CD14-positive monocyte (primary cell): ENCODE measurements around the gene GIT2. TPM values are rescaled to one million over a fixed set of nuclear protein-coding genes. Genes with fewer than 3 reads are reported as not detected.

Experiments
- DNase-seq, 3 donors: peaks; one replicate each; pipeline ENCODE4 v3.0.0-alpha.2; 2011 to 2022
- H2AFZ ChIP-seq: 2 replicates; pipeline ENCODE4 v1.6.0; 2012; ENCODE audit warnings: mild to moderate bottlenecking, low read depth, low read length, inconsistent platforms; ENCODE audit not compliant: insufficient read depth, poor library complexity, severe bottlenecking
- H3K27ac ChIP-seq, 2 donors: 1 replicate in 1 of 2; 2 replicates in 1 of 2; pipeline ENCODE4 v1.5.1; 2012 to 2013; ENCODE audit warnings: low read length in 2 of 2, control low read depth in 1 of 2, inconsistent platforms in 1 of 2, low read depth in 1 of 2, mild to moderate bottlenecking in 1 of 2
- H3K27me3 ChIP-seq, 2 donors: one replicate each; pipeline versions ENCODE4 v1.6.0 to v1.6.1; 2011 to 2013; ENCODE audit warnings: low read length in 2 of 2; ENCODE audit not compliant: control insufficient read depth in 2 of 2, insufficient read depth in 2 of 2
- H3K36me3 ChIP-seq, 2 donors: replicated peaks in 1 of 2; 1 replicate in 1 of 2; 2 replicates in 1 of 2; pipeline versions ENCODE4 v1.5.1 to v1.6.1; 2012 to 2013; ENCODE audit warnings: low read length in 2 of 2, control low read depth in 1 of 2, inconsistent platforms in 1 of 2, mild to moderate bottlenecking in 1 of 2; ENCODE audit not compliant: insufficient read depth in 2 of 2, control insufficient read depth in 1 of 2
- H3K4me1 ChIP-seq, 2 donors: 1 replicate in 1 of 2; 2 replicates in 1 of 2; pipeline versions ENCODE4 v1.5.1 to v1.6.1; 2012 to 2013; ENCODE audit warnings: low read length in 2 of 2, control low read depth in 1 of 2, inconsistent platforms in 1 of 2, mild to moderate bottlenecking in 1 of 2, moderate library complexity in 1 of 2; ENCODE audit not compliant: insufficient read depth in 2 of 2, control insufficient read depth in 1 of 2
- H3K4me2 ChIP-seq: replicated peaks from 2 replicates; pipeline ENCODE3; 2012; ENCODE audit warnings: low read length, moderate library complexity, mild to moderate bottlenecking; ENCODE audit not compliant: poor library complexity, severe bottlenecking; ENCODE audit errors: extremely low read depth
- H3K4me3 ChIP-seq, 3 experiments: fragments of 200-600 bp in 1 of 3; sonication (generic) in 1 of 3; replicated peaks in 1 of 3; 1 replicate in 2 of 3; 2 replicates in 1 of 3; pipeline ENCODE4 v1.5.1; 2011 to 2013; ENCODE audit warnings: low read length in 3 of 3, mild to moderate bottlenecking in 3 of 3, control low read depth in 2 of 3, low read depth in 2 of 3, inconsistent platforms in 1 of 3, moderate library complexity in 1 of 3
- H3K79me2 ChIP-seq: 2 replicates; pipeline ENCODE4 v1.6.0; 2012; ENCODE audit warnings: mild to moderate bottlenecking, control low read depth, inconsistent platforms, low read length, moderate library complexity; ENCODE audit not compliant: insufficient read depth
- H3K9ac ChIP-seq: 2 replicates; pipeline ENCODE4 v1.6.0; 2017; ENCODE audit warnings: low read length, mild to moderate bottlenecking; ENCODE audit not compliant: insufficient read depth, poor library complexity, severe bottlenecking
- H3K9me3 ChIP-seq, 2 donors: replicated peaks in 1 of 2; 1 replicate in 1 of 2; 2 replicates in 1 of 2; pipeline versions ENCODE4 v1.5.1 to v1.6.1; 2012 to 2013; ENCODE audit warnings: low read length in 2 of 2, control low read depth in 1 of 2; ENCODE audit not compliant: control insufficient read depth in 1 of 2, insufficient read depth in 1 of 2
- H4K20me1 ChIP-seq: 2 replicates; pipeline ENCODE4 v1.6.0; 2012; ENCODE audit warnings: mild to moderate bottlenecking, low read length, control low read depth, moderate library complexity; ENCODE audit not compliant: insufficient read depth
- H3K27ac Mint-ChIP-seq, 7 donors: one replicate each; pipeline ENCODE4 v1.8.0; 2020; ENCODE audit warnings: mild to moderate bottlenecking in 7 of 7, mixed read lengths in 7 of 7, moderate library complexity in 6 of 7, inconsistent platforms in 2 of 7
- H3K27me3 Mint-ChIP-seq, 3 donors: one replicate each; pipeline ENCODE4 v1.8.0; 2021 to 2022; ENCODE audit warnings: low read depth in 3 of 3, mild to moderate bottlenecking in 3 of 3, mixed read lengths in 3 of 3, moderate library complexity in 3 of 3, inconsistent platforms in 1 of 3
- H3K36me3 Mint-ChIP-seq, 2 donors: one replicate each; pipeline ENCODE4 v1.8.0; 2020; ENCODE audit warnings: mixed read lengths in 2 of 2, inconsistent platforms in 1 of 2, mild to moderate bottlenecking in 1 of 2
- H3K4me1 Mint-ChIP-seq: one replicate; pipeline ENCODE4 v1.8.0; 2020; ENCODE audit warnings: mild to moderate bottlenecking, mixed read lengths
- H3K4me3 Mint-ChIP-seq, 2 donors: one replicate each; pipeline ENCODE4 v1.8.0; 2020; ENCODE audit warnings: mild to moderate bottlenecking in 2 of 2, mixed read lengths in 2 of 2, moderate library complexity in 1 of 2
- H3K9me3 Mint-ChIP-seq, 7 donors: one replicate each; pipeline ENCODE4 v1.8.0; 2020 to 2022; ENCODE audit warnings: mixed read lengths in 7 of 7, mild to moderate bottlenecking in 6 of 7, moderate library complexity in 6 of 7, inconsistent platforms in 2 of 7
- CTCF ChIP-seq: fragments of 200-600 bp; IDR thresholded peaks from one replicate; pipeline ENCODE4 v1.8.0; 2022; ENCODE audit warnings: antibody characterized with exemption, mild to moderate bottlenecking
- WGBS: methylation state at CpG from one replicate; pipeline ENCODE4 v1.1.5; 2013; ENCODE audit warnings: missing lambda C conversion rate; ENCODE audit not compliant: insufficient coverage; 5-methylcytosine and 5-hydroxymethylcytosine counted together
- intact Hi-C, 2 donors: fragments of 100-400 bp; cut with micrococcal nuclease; formaldehyde crosslinking; loops; one replicate each; pipeline versions ENCODE4 v1.15.0 to v1.15.1; 2023
- polyA plus RNA-seq, 3 donors: library from polyadenylated mRNA; depleted of rRNA in 1 of 3; unstranded in 2 of 3; stranded (reverse) in 1 of 3; fragments of 300-500 nt in 2 of 3; fragments of >200 nt in 1 of 3; fragmentation: Illumina TruSeq in 2 of 3; gene quantifications; 1 replicate in 2 of 3; 2 replicates in 1 of 3; pipeline ENCODE4 v1.2.3, GENCODE V29; 2012 to 2021

Gene GIT2
- polyA plus RNA-seq, 3 donors: 75.8 to 139 (median 98.8) TPM

GRCh38 chr12:110023059-110023980, 27.2 kb upstream of the GIT2 start:
- peak overlapping the region in 1 of 2 donors; percentile 29 for H3K27ac ChIP-seq
- no peak for TF ChIP-seq CTCF

DNA sequence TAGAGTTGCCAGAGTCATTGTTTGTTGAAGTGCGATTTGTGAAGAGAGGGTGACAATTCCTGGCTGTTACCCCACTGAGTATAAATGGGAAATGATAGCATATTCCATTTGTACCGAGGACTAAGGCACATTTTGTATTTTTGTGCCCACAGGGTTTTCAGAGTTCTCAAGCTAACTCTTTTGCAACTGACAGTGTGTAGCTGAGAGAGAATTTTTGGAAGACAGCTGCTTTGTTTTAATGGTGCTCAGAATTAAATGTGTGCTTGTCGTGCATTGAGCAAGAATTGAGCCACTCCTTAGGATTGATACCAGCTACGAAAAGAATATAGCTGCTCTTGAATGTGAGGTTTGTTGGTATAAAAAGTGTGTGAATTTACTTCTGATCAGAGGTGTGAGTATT, 24.8 kb upstream of the GIT2 start:
- 85% methylated on average over 3 of the region's 4 CpGs for WGBS
- Histone ChIP-seq H3K4me2 (no peak overlapping the region), H3K79me2 (peaks cover 31% of the 10 kb centered on the region), H3K4me3 (no peak overlapping the region), H2AFZ (no peak overlapping the region), H3K36me3 (peaks cover 95 to 98% of the 10 kb centered on the region in 2 donors), H4K20me1 (peaks cover 41% of the 10 kb centered on the region), H3K9ac (no peak overlapping the region), H3K27me3 (no peaks in the 10 kb centered on the region), H3K27ac (no peak overlapping the region), H3K4me1 (peaks cover 0 to under 1% of the 10 kb centered on the region in 2 donors), H3K9me3 (no peaks in the 10 kb centered on the region)
- Mint-ChIP-seq H3K27ac (no peak overlapping the region), H3K4me3 (no peak overlapping the region), H3K27me3 (no peaks in the 10 kb centered on the region), H3K9me3 (no peaks in the 10 kb centered on the region), H3K4me1 (peaks cover 5% of the 10 kb centered on the region), H3K36me3 (peaks cover 84 to 98% of the 10 kb centered on the region in 2 donors)
- intact Hi-C loops: loop anchor here (5.0 kb wide), 1 partner anchor 34 kb away; no protein-coding TSS in a partner anchor
- DNase-seq: no peak
- TF ChIP-seq CTCF: no peak

More at GRCh38 chr12:110023059-110023980, 27.2 kb upstream of the GIT2 start:
- Mint-ChIP-seq H3K9me3 (no peaks in the 10 kb centered on the region), H3K4me3 (no peak overlapping the region), H3K36me3 (peaks cover 84 to 97% of the 10 kb centered on the region in 2 donors), H3K27ac (peak overlapping the region in 4 of 7 donors; percentile 43 to 63 (median 45)), H3K4me1 (peaks cover 8% of the 10 kb centered on the region), H3K27me3 (peaks cover 0 to 2% (median 0%) of the 10 kb centered on the region in 3 donors)
- Histone ChIP-seq H2AFZ (no peak overlapping the region), H3K4me3 (no peak overlapping the region), H3K27me3 (no peaks in the 10 kb centered on the region), H3K9ac (no peak overlapping the region), H4K20me1 (peaks cover 41% of the 10 kb centered on the region), H3K79me2 (peaks cover 25% of the 10 kb centered on the region), H3K9me3 (no peaks in the 10 kb centered on the region), H3K4me1 (no peaks in the 10 kb centered on the region), H3K4me2 (no peak overlapping the region), H3K36me3 (peaks cover 95 to 100% of the 10 kb centered on the region in 2 donors)
- intact Hi-C loops: loop anchor here (5.0 kb wide), 1 partner anchor 36 kb away; no protein-coding TSS in a partner anchor
- DNase-seq: no peak
- 100% methylated on average over 4 of the region's 5 CpGs for WGBS
